ENCODE results near the gene MRGPRX2.

MRGPRX2 gene

DNA sequence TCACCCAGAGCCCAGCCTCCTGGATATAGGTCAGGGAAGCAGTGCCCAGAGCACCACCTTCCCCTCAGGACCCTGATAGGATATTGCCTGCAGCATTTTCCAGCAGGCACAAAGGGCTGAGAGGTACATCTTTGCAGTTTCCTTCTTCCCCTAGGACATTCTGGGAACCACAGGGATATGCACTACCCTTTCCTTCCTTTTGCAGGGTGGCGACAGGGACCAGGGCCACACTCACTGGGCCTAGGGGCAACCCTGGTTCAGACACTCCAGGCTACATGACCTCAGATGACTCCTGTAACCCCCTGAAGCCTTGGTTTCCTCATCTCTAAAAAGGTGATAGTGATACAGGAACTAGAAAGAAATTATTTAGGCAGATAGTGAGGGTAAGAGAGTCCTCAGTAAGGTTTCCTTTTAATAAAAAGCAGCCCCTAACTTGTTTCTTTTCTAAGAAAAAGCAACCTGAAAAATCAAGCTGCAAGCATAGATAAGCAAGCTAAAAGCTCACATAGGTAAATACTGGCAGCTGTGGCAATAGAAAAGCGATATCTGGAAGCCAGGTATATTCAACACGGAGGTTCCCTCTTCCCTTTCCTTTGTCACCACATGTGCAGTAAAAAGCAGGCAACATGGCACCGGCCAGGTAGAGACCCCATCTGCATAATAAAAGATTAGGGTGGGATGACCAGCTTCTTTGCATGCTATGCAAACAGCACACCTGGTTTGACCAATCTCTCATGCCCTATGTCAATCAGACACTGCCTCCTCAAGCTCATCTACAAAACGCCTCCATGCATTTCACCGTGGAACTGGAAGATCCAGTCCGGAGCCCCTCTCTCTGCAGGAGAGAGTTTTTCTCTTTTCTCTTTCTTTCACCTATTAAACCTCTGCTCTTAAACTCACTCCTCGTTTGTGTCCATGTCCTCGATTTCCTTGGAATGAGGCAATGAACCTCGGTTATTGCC lies 13.2 kb upstream of the MRGPRX2 start:
- DNase-seq, result no peak

- no peak for DNase-seq
Observed at GRCh38 chr11:19072464-19072863, 11.9 kb upstream of the MRGPRX2 start.

- DNase-seq, result peak; percentile 58
Observed at GRCh38 chr11:19071255-19071654, 10.7 kb upstream of the MRGPRX2 start.

DNA sequence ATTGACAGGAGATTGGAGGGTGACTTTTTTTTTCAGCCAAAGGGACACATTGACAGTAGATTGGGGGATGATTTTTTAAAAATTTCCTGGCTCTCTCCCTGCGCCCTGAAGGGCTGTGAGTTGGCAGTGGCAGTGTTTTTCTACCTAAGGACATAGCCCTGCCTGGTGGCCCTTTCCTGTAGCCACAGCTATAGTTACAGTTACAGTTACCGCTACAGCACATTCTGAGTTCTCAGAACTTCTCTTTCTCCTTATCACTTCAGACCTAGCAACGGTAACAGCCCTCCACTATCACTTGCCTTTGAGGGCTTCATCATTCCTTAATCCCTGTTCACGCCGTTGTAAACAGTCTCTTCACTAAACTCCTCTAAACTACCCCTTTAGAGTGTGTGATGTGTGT lies 684 bp downstream of the MRGPRX2 start:
- DNase-seq, result no peak

DNA sequence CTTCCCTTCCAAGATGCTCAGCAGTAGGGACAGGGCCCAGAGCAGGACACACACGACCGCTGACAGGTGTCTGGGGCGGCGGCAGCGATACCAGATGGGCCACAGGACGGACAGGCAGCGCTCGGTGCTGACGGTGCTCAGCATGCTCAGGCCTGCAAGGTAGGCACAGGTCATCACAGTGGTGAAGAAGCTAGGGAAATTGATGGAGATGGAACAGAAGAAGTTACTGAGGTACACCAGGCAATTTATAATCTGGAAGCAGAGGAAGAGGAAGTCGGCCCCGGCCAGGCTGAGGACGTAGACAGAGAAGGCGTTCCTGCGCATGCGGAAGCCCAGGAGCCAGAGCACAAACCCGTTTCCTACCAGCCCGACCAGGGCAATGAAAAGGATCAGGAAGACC lies 4.6 kb downstream of the MRGPRX2 start:
- DNase-seq, result no peak

DNA sequence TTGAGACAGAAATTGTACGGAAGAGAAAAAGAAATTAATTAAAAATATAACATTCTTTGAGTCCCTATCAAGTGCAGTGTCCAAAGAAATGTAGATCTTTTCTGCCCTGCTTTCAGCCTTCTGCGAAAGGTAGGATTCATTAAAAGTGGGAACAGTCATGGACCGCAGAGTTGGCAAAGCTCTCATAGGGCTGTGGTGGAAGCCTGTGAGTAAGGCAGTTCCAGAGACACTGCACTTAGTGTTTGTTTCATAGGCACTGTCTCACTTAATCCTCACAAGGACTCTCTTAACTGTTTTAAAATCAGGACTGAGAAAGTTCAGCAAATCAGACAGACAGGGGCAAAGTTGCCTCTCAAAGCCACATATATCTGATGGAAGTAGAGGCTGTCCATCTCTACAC lies 5.5 kb downstream of the MRGPRX2 start:
- DNase-seq, result no peak

DNA sequence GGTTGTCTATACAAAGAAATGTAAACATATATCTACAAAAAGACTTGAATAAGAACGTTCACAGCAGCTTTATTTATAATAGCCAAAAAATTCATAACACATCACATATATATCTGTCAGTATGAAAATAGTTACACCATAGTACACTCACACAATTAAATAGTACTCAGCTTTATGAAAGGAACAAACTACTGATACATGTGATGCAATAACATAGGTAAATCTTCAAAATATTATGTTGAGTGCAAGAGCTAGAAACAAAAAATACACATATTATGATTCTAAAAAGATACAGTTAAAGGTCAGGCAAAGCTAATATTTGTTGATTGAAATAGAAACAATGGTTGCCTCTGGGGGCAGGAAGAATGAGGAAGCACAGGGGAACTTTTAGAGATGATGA lies 6.6 kb downstream of the MRGPRX2 start:
- DNase-seq, result no peak

GRCh38 chr11:19050281-19050680 lies 10.2 kb downstream of the MRGPRX2 start:
- no peak for DNase-seq

- no peak for DNase-seq
Observed at GRCh38 chr11:19049351-19049750, 11.2 kb downstream of the MRGPRX2 start.

GRCh38 chr11:19040051-19040450 lies 20.5 kb downstream of the MRGPRX2 start:
- no peak for DNase-seq

DNA sequence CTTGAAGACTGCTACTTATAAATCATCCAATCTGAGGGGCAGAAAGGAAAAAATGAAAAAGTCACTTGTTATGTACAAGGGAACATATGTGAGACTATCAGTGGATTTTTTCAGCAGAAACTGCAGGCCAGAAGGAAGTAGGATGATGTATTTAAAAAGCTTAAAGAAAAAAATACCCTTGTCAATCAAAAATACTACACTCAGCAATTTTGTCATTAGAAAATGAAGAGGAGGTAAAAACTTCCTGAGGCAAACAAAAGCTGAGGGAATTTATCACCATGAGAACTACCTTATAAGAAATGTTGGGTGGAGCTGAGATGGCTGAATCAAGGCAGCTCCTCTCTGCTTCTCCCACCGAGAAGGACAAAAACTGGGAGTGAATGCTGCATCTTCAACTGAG lies 21.1 kb downstream of the MRGPRX2 start:
- no peak for DNase-seq

DNA sequence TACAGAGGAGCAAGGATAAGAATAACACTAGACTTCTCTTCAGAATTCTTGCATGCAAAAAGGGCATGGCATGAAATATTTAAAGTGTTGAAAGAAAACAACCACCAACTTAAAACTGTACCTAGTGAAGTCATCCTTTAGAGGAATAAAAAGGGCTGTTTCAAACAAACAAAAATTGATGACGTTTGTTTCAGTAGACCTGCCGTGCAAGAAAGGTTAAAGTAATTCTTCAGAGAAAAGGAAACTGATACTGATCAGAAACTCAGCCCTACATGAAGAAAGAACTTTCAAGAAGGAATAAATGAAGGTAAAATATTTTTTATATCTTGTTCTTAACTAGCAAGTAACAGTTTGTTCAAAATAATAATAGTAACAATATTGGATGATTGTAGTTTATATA lies 27.5 kb downstream of the MRGPRX2 start:
- no peak for DNase-seq

GRCh38 chr11:19027829-19028595 lies 32.5 kb downstream of the MRGPRX2 start:
- no peak for DNase-seq

DNA sequence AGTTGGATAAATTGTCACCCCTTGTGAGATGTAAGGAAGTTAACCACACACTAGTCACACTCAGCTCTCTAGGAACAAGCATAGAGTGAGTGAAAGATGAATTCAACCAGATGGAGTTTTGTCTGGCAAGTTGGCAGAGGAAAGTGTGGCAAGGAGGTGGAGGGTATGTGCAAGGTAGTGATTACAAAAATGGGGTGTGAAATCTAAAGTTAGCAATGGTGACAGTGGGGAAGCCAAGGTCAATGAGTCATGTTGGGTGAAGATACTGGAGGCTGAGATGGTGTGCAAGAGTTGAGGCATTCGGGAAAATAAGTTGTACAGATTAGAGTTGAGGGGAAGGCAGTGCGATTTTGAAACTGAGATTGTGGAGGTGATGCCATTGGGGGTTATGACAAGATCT lies 33.7 kb downstream of the MRGPRX2 start:
- no peak for DNase-seq

DNA sequence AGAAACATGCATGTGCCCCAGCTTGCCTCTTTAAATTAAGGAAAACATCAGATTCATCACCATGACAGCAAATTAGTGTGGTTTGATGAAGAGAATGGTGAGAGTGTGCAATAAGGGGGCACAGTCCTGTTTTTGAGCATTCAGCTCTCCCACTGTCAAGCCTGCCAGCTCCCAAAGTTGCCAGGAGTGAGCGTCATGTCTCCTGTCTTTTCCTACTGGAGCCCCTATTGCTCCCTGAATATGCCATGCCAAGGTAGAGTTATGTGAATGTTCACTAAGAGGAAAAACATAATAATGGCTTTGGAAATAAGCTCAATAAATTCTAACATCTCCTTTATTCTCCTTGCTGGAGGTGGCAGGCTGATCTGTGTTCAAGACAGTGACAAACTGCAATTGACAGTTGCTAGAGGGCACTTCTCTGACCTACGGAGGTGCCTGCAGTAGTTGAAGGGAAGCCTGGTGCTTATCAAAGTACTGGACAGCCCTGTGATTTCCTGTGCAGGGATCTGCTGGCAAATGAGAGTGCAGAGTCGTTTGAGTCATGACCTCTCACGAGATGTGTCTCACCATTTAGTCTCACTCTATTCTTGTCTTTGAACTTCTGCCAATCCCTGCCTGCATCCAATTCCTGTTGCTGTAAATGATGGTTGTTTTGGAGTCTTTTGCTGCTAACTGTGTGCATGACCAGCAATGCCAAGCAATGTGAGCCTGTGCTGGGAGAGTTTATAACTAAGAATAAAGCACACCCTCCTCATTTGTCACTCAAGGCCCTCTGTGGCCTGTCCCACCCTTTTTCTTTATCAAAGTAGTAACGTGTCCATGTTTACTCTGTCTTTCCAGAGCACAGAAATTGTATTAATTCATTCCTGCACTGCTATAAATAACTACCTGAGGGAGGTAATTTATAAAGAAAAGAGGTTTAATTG lies 34.8 kb downstream of the MRGPRX2 start:
- DNase-seq, result no peak

GRCh38 chr11:19020831-19021230 lies 39.7 kb downstream of the MRGPRX2 start:
- DNase-seq, result no peak

GRCh38 chr11:19018901-19019300 lies 41.6 kb downstream of the MRGPRX2 start:
- DNase-seq, result no peak

- DNase-seq, result no peak
Observed at GRCh38 chr11:19013181-19013857, 47.2 kb downstream of the MRGPRX2 start.

DNA sequence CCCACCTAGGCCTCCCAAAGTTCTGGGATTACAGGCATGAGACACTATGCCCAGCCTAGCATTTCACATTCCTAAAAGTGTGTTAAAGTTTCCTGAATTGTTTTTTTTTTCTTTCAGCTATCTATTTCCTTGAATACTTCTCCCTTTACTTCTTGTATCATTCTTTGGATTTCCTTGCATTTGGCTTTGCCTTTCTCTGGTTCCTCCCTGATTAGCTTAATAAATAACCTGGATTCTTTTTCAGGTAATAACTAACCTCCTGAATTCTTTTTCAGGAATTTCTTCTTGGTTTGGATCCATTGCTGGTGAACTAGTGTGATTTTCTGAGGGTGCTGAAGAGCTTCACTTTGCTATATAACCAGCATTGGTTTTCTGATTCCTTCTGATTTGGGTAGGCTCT lies 47.9 kb downstream of the MRGPRX2 start:
- no peak for DNase-seq

Data from SHP77 (cell line).